Endothelial cell of umbilical vein (primary cell): ENCODE measurements around the gene SLC2A11. TPM values are rescaled to one million over a fixed set of nuclear protein-coding genes. Genes with fewer than 3 reads are reported as not detected.

ENCODE experiments used
- BruUV-seq: library from RNA; stranded (reverse); fragments of 400-500 nt; replicated peaks from 2 replicates; lab custom pipeline; 2021; lab: Mats Ljungman, UMichigan
- CTCF ChIA-PET: fragments of 300-600, 350-600 bp; sonication (Branson Sonifier 250); formaldehyde crosslinking; loops from one replicate; lab custom pipeline; 2021; ENCODE audit warnings: antibody characterized with exemption, inconsistent platforms; lab: Charles Lee
- POLR2A ChIA-PET: fragments of 300-600, 350-600 bp; sonication (Branson Sonifier 250); formaldehyde crosslinking; loops from one replicate; lab custom pipeline; 2021; ENCODE audit warnings: antibody characterized with exemption, inconsistent platforms; lab: Charles Lee
- DNase-seq: peaks from one replicate; pipeline ENCODE4 v3.0.0-alpha.2; 2011; ENCODE audit warnings: low read depth, low spot score
- FAIRE-seq: peaks from 2 replicates; lab custom pipeline; 2011; peaks lifted over from hg19 to GRCh38; lab: Jason Lieb, UNC
- H2AFZ ChIP-seq: 2 replicates; pipeline ENCODE4 v1.6.0; 2012; ENCODE audit warnings: low read depth, low read length, control low read depth, inconsistent platforms
- H3K27ac ChIP-seq: 2 replicates; pipeline ENCODE4 v1.5.1; 2011; ENCODE audit warnings: low read depth, mild to moderate bottlenecking, control low read depth, low read length, moderate library complexity; ENCODE audit not compliant: insufficient read depth
- H3K27me3 ChIP-seq, 2 experiments: 2 replicates each; pipeline versions ENCODE4 v1.6.0 to v1.6.1; 2011; ENCODE audit warnings: low read length in 2 of 2, mixed read lengths in 1 of 2; ENCODE audit not compliant: control insufficient read depth in 2 of 2, insufficient read depth in 2 of 2
- H3K36me3 ChIP-seq, 2 experiments: 2 replicates in 1 of 2; 3 replicates in 1 of 2; pipeline ENCODE4 v1.5.1; 2011; ENCODE audit warnings: low read length in 2 of 2, mild to moderate bottlenecking in 1 of 2, moderate library complexity in 1 of 2; ENCODE audit not compliant: control insufficient read depth in 2 of 2, insufficient read depth in 2 of 2; ENCODE audit errors: extremely low read depth in 1 of 2
- H3K4me1 ChIP-seq: 3 replicates; pipeline ENCODE4 v1.5.1; 2011; ENCODE audit warnings: mild to moderate bottlenecking, low read length; ENCODE audit not compliant: control insufficient read depth, insufficient read depth; ENCODE audit errors: extremely low read depth
- H3K4me2 ChIP-seq: 2 replicates; pipeline ENCODE4 v1.6.1; 2011; ENCODE audit warnings: low read length, control low read depth, mixed read lengths; ENCODE audit not compliant: insufficient read depth
- H3K4me3 ChIP-seq, 3 experiments: fragments of 200-600 bp in 1 of 3; sonication (generic), shearing (Covaris generic) in 1 of 3; replicated peaks in 1 of 3; 2 replicates each; pipeline ENCODE4 v1.5.1; 2011 to 2016; ENCODE audit warnings: control low read depth in 3 of 3, low read length in 3 of 3, mild to moderate bottlenecking in 2 of 3, inconsistent platforms in 1 of 3, low read depth in 1 of 3, moderate library complexity in 1 of 3; ENCODE audit not compliant: insufficient read depth in 1 of 3
- H3K79me2 ChIP-seq: 2 replicates; pipeline ENCODE4 v1.6.0; 2012; ENCODE audit warnings: low read length, inconsistent platforms; ENCODE audit not compliant: control insufficient read depth, insufficient read depth
- H3K9ac ChIP-seq: replicated peaks from 2 replicates; pipeline ENCODE3; 2011; ENCODE audit warnings: low read length, control low read depth; ENCODE audit not compliant: insufficient read depth; ENCODE audit errors: extremely low read depth
- H3K9me1 ChIP-seq: replicated peaks from 3 replicates; pipeline ENCODE4 v1.6.0; 2011; ENCODE audit warnings: mild to moderate bottlenecking, low read length; ENCODE audit not compliant: control insufficient read depth, insufficient read depth; ENCODE audit errors: extremely low read depth
- H3K9me3 ChIP-seq: replicated peaks from 2 replicates; pipeline ENCODE4 v1.5.1; 2012; ENCODE audit warnings: low read length, inconsistent platforms; ENCODE audit not compliant: control insufficient read depth, insufficient read depth
- H4K20me1 ChIP-seq: replicated peaks from 2 replicates; pipeline ENCODE3; 2011; ENCODE audit warnings: mild to moderate bottlenecking, low read length; ENCODE audit not compliant: control insufficient read depth, insufficient read depth; ENCODE audit errors: extremely low read depth
- CTCF ChIP-seq, 2 donors: IDR thresholded peaks; 1 replicate in 1 of 2; 2 replicates in 1 of 2; pipeline ENCODE4 v1.5.1; 2011; ENCODE audit warnings: low read length in 2 of 2, mild to moderate bottlenecking in 2 of 2, moderate library complexity in 2 of 2, control low read depth in 1 of 2, inconsistent platforms in 1 of 2, low read depth in 1 of 2; ENCODE audit not compliant: insufficient read depth in 1 of 2; ENCODE audit errors: extremely low read depth in 1 of 2
- GATA2 ChIP-seq: IDR thresholded peaks from 2 replicates; pipeline ENCODE4 v1.7.0; 2011; ENCODE audit warnings: low read depth, mild to moderate bottlenecking, moderate library complexity, mixed read lengths, low read length; ENCODE audit not compliant: insufficient read length, insufficient read depth
- JUN ChIP-seq: IDR thresholded peaks from 2 replicates; pipeline ENCODE4 v1.6.1; 2011; ENCODE audit warnings: borderline replicate concordance, low read depth; ENCODE audit not compliant: insufficient read length, insufficient read depth
- MYC ChIP-seq: IDR thresholded peaks from one replicate; pipeline ENCODE4 v1.6.1; 2011; ENCODE audit warnings: mild to moderate bottlenecking, low read depth, low read length
- POLR2A ChIP-seq: IDR thresholded peaks from 2 replicates; pipeline ENCODE4 v1.6.1; 2012; ENCODE audit warnings: low read depth, mild to moderate bottlenecking, control low read depth, low read length
- POLR2AphosphoS5 ChIP-seq: IDR thresholded peaks from 2 replicates; pipeline ENCODE4 v1.6.1; 2012; ENCODE audit warnings: low read depth, mild to moderate bottlenecking, control low read depth, low read length, moderate library complexity; ENCODE audit not compliant: insufficient read depth
- dilution Hi-C: fragments of 300-500 bp; cut with MboI; formaldehyde crosslinking; loops from one replicate; pipeline ENCODE4 v1.15.0; 2019; ENCODE audit warnings: low sequenced_read_pairs; ENCODE audit not compliant: extremely low pct_ligation_motif_present
- intact Hi-C: fragments of 100-400 bp; cut with micrococcal nuclease; formaldehyde crosslinking; loops from one replicate; pipeline ENCODE4 v1.10.0; 2022
- polyA plus RNA-seq, 4 experiments: library from polyadenylated mRNA; depleted of rRNA in 3 of 4; stranded (reverse) in 3 of 4; unstranded in 1 of 4; fragments of >200 nt; gene quantifications; 2 replicates each; pipeline versions ENCODE4 v1.2.1 to v1.2.3, GENCODE V29; 2011 to 2012; ENCODE audit warnings: missing spikeins in 1 of 4
- total RNA-seq: library from RNA; stranded (reverse); gene quantifications from 2 replicates; pipeline ENCODE4 v1.2.3, GENCODE V29; 2021

SLC2A11 gene
- total and polyA plus RNA-seq, 2 donors (not counting 3 experiments of a cell fraction or from before 2014, with no cell fraction given): 4.2 to 4.6 TPM

- no peak for TF ChIP-seq POLR2A
- no peak for TF ChIP-seq MYC
- no peak for TF ChIP-seq POLR2AphosphoS5
- TF ChIP-seq JUN: no peak
- TF ChIP-seq GATA2: no peak
- no peak for TF ChIP-seq CTCF (IDR thresholded peaks at IDR 0.05; ENCODE audit: extremely low read depth in 1 of 2, insufficient read depth in 1 of 2, low read depth in 1 of 2, low read length in 2 of 2)
- dilution Hi-C loops: no loop called here
- no peak overlapping the region for H3K4me2 ChIP-seq
- no peaks in the 10 kb centered on the region for H3K27me3 ChIP-seq
- H3K9me1 ChIP-seq: no peaks in the 10 kb centered on the region
- H3K36me3 ChIP-seq: no peaks in the 10 kb centered on the region
- no peaks in the 10 kb centered on the region for H3K9me3 ChIP-seq
- peaks cover 8% of the 10 kb centered on the region for H3K4me1 ChIP-seq
- no peaks in the 10 kb centered on the region for H4K20me1 ChIP-seq
- no peak for DNase-seq
- ChIA-PET CTCF (interaction anchor here (0.9 to 2.1 kb wide), 4 partner anchors 9 to 80 kb away, joined by 3 to 63 read pairs (median 12); partner anchors contain the start of genes CHCHD10, DERL3 and SLC2A11), POLR2A (no interaction called here)
- no peak overlapping the region for H3K27ac ChIP-seq
- no peak overlapping the region for H3K9ac ChIP-seq
- no peak overlapping the region for H3K4me3 ChIP-seq
- no TSS peak for BruUV-seq
- intact Hi-C loops: loop anchor here (1.0 to 5.0 kb wide), 4 partner anchors 80 to 306 kb away; no protein-coding TSS in a partner anchor
- no peak overlapping the region for H2AFZ ChIP-seq
- no peaks in the 10 kb centered on the region for H3K79me2 ChIP-seq
- no peak for FAIRE-seq
These were observed 9.4 kb upstream of the SLC2A11 start for GRCh38 chr22:23847991-23848864.
